GM23338 (cell line): ENCODE measurements around the gene CPNE4. TPM values are rescaled to one million over a fixed set of nuclear protein-coding genes. Genes with fewer than 3 reads are reported as not detected.

ENCODE experiments used
- CREB1 ChIP-seq: fragments of 250-450 bp; sonication (Bioruptor Pico); IDR thresholded peaks from 2 replicates; pipeline ENCODE4 v1.5.0; 2020; ENCODE audit warnings: low read depth, mild to moderate bottlenecking, moderate library complexity
- CTCF ChIP-seq, 2 experiments: fragments of 200-600 bp in 1 of 2; sonication (generic) in 1 of 2; conservative IDR thresholded peaks; 2 replicates each; pipeline versions ENCODE4 v1.5.1 to v1.6.1; 2016 to 2017; ENCODE audit warnings: antibody characterized with exemption in 2 of 2, low read depth in 2 of 2, mild to moderate bottlenecking in 2 of 2, moderate library complexity in 1 of 2
- EZH2 ChIP-seq: fragments of 200-600 bp; sonication (generic); IDR thresholded peaks from one replicate; pipeline ENCODE4 v1.8.0; 2017; ENCODE audit warnings: antibody characterized with exemption, mild to moderate bottlenecking, low read depth; ENCODE audit not compliant: unreplicated experiment
- EZH2phosphoT487 ChIP-seq: fragments of 200-600 bp; sonication (generic); IDR thresholded peaks from one replicate; pipeline ENCODE4 v1.8.1; 2018; ENCODE audit warnings: antibody characterized with exemption; ENCODE audit not compliant: unreplicated experiment
- REST ChIP-seq: IDR thresholded peaks from one replicate; pipeline ENCODE4 v1.6.1; 2018; ENCODE audit warnings: antibody characterized with exemption; ENCODE audit not compliant: unreplicated experiment
- ZNF114 ChIP-seq: fragments of 250-450 bp; sonication (Bioruptor Pico); IDR thresholded peaks from 2 replicates; pipeline ENCODE4 v1.5.0; 2020; ENCODE audit warnings: mild to moderate bottlenecking, moderate library complexity
- ZNF462 ChIP-seq: fragments of 250-450 bp; sonication (Bioruptor Pico); IDR thresholded peaks from 2 replicates; pipeline ENCODE4 v1.5.0; 2020; ENCODE audit warnings: mild to moderate bottlenecking, moderate library complexity
- polyA plus RNA-seq: library from polyadenylated mRNA; unstranded; fragments of >200 nt; fragmentation: Nextera tagmentation; extraction: Ambion mirVana; gene quantifications from 2 replicates; pipeline ENCODE4 v1.2.1, GENCODE V29; 2016
- total RNA-seq: library from RNA; depleted of rRNA; stranded (reverse); fragments of >200 nt; shearing (Covaris generic); gene quantifications from 2 replicates; pipeline ENCODE4 v1.2.3, GENCODE V29; 2014

CPNE4 gene
- total and polyA plus RNA-seq, 2 experiments from 2014 or later: 2.0 to 6.5 TPM

GRCh38 chr3:131803113-131803512 lies 231.7 kb downstream of the CPNE4 start (continued):
- TF ChIP-seq ZNF462 (CRISPR knock-in tag): no peak
- TF ChIP-seq ZNF114 (CRISPR knock-in tag): no peak
- no peak for TF ChIP-seq EZH2phosphoT487
- no peak for TF ChIP-seq EZH2
- TF ChIP-seq CREB1 (CRISPR knock-in tag): no peak
- TF ChIP-seq CTCF (conservative IDR thresholded peaks at IDR 0.05; ENCODE audit: low read depth in 2 of 2): no peak
- TF ChIP-seq REST: no peak
